Measurements from ENCODE around the gene SLC25A45.
"Not testable (repeated sequence)": the region's sequence is repeated elsewhere in the genome, so short reads cannot be mapped to it uniquely, and the experiment has no call there.

Gene SLC25A45

GRCh38 chr11:65416841-65417701 is 34.6 kb upstream of the SLC25A45 start:
- H3K9me3 Mint-ChIP-seq = no peaks in the 10 kb centered on the region
- H3K27me3 Mint-ChIP-seq = no peaks in the 10 kb centered on the region
- peak; percentile 68 for DNase-seq
- peaks cover 49% of the 10 kb centered on the region for H3K4me1 Mint-ChIP-seq (ENCODE audit: low read depth)
- peak overlapping the region; percentile 100 for H3K4me3 Mint-ChIP-seq
- H3K36me3 Mint-ChIP-seq (ENCODE audit: low read depth) = peaks cover 48% of the 10 kb centered on the region
- peak overlapping the region; percentile 100 for H3K27ac Mint-ChIP-seq

- Mint-ChIP-seq H3K27ac (peak overlapping the region; percentile 100), H3K36me3 (ENCODE audit: low read depth) (peaks cover 50% of the 10 kb centered on the region), H3K9me3 (no peaks in the 10 kb centered on the region), H3K4me3 (peak overlapping the region; percentile 100), H3K4me1 (ENCODE audit: low read depth) (peaks cover 49% of the 10 kb centered on the region), H3K27me3 (no peaks in the 10 kb centered on the region)
- peak; percentile 96 for DNase-seq
Observed at GRCh38 chr11:65416341-65416824, 33.9 kb upstream of the SLC25A45 start.

GRCh38 chr11:65415499-65416340 is 33.3 kb upstream of the SLC25A45 start:
- Mint-ChIP-seq H3K4me3 (peak overlapping the region; percentile 100), H3K36me3 (ENCODE audit: low read depth) (peaks cover 48% of the 10 kb centered on the region), H3K9me3 (no peaks in the 10 kb centered on the region), H3K27ac (peak overlapping the region; percentile 100), H3K4me1 (ENCODE audit: low read depth) (peaks cover 45% of the 10 kb centered on the region), H3K27me3 (no peaks in the 10 kb centered on the region)
- no peak for DNase-seq

DNA sequence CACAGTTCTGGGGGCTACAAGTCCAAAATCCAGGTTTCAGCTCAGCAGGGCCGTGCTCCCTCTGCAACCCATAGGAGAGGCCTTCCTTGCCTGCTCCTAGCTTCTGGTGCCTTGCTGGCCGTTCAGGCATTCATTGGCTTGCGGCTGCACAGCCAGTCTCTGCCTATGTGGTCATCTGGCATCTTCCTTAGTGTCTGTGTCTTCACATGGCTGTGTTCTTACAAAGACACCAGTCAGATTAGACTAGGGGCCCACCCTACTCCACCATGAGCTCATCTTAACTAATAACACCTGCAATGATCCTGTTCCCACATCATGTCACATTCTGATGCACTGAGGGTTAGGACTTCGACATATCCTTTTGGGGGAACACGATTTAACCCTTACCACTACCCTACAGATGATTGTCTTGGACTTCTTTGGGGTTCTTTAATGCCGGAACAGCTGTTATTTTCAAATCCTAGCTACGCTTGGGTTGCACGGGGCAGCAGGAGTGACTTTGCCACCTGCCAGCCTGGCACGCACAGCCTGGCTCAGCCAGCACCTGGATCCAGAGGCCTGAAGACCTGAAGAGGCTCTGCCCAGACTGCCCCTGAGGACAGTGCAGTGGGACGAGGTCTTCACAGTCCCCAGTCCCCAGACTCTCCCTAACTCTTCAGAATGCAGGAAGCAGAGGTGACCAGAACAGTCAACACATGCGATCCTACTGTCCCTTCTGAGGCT is 32.5 kb upstream of the SLC25A45 start:
- no peak overlapping the region for H3K27ac Mint-ChIP-seq
- no peaks in the 10 kb centered on the region for H3K27me3 Mint-ChIP-seq
- no peak for DNase-seq
- no peaks in the 10 kb centered on the region for H3K9me3 Mint-ChIP-seq
- no peak overlapping the region for H3K4me3 Mint-ChIP-seq
- H3K4me1 Mint-ChIP-seq (ENCODE audit: low read depth) = peaks cover 38% of the 10 kb centered on the region
- H3K36me3 Mint-ChIP-seq (ENCODE audit: low read depth) = peaks cover 50% of the 10 kb centered on the region

DNA sequence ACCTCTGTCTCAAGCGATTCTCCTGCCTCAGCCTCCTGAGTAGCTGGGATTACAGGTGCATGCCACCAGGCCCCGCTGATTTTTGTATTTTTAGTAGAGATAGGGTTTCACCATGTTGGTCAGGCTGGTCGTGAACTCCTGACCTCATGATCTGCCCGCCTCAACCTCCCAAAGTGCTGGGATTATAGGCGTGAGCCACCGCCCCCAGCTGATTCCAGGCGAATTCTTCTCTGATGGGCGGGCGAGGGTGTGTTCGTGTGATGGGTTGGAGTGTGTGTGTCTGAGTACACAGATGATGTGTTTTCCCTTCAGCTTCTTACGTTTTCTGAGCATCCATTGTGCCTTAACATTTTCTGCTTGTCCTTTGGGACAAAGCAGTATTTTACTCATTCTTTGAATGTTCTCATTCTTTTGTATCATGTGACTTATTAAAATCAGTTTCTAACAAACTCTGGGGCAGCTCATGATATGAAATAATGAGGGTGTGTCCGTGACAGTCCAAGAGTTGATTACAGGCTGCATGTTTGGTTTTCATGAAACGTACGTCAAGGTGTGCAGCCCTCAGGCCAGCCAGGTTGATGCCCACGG is 30.7 kb upstream of the SLC25A45 start:
- H3K9me3 Mint-ChIP-seq, H3K27me3 Mint-ChIP-seq, DNase-seq, H3K4me3 Mint-ChIP-seq, H3K27ac Mint-ChIP-seq: not testable (repeated sequence)
- Mint-ChIP-seq H3K4me1 (ENCODE audit: low read depth) (peaks cover 27% of the 10 kb centered on the region), H3K36me3 (ENCODE audit: low read depth) (peaks cover 63% of the 10 kb centered on the region)

DNA sequence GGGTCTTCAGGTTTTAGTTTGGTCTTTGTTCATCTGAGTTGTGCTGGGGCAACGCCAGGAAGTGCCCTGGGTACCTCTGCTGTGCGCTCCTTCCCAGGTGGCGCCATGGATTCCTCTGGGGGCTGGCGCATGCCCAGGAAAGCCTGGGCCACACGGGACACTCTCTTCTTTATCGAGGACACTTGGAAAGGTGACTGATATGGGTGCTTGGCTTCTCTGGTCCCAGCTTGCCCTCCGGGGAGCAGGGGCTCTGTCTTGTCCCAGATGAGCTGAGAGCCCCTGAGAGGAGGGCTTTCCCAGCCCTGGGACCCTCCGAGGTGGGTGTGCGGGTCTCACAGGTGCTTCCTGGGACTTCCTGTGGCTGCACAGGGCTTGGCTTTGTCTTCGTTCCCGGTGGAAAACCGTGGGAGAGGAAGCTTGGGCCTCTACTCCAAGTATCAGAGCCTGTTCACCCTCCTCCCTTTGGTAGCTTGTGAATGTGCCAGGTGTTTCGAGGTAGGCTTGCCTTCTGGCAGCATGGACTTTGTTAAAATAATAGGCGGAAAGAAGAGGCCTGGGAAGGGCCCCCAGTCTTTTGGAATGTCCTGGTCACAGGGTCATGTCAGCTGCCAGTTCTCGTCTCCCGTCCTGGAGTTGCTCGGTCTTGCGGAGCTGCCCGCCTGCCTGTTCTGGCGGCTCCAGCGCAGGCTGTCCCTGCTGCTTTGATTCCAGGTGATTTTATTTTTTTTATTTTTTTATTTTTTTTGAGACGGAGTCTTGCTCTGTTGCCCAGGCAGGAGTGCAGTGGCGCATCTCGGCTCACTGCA is 30.0 kb upstream of the SLC25A45 start:
- no peaks in the 10 kb centered on the region for H3K9me3 Mint-ChIP-seq
- peak overlapping the region; percentile 50 for H3K27ac Mint-ChIP-seq
- DNase-seq = no peak
- H3K36me3 Mint-ChIP-seq (ENCODE audit: low read depth) = peaks cover 67% of the 10 kb centered on the region
- H3K4me1 Mint-ChIP-seq (ENCODE audit: low read depth) = peaks cover 20% of the 10 kb centered on the region
- no peaks in the 10 kb centered on the region for H3K27me3 Mint-ChIP-seq
- H3K4me3 Mint-ChIP-seq = no peak overlapping the region

DNA sequence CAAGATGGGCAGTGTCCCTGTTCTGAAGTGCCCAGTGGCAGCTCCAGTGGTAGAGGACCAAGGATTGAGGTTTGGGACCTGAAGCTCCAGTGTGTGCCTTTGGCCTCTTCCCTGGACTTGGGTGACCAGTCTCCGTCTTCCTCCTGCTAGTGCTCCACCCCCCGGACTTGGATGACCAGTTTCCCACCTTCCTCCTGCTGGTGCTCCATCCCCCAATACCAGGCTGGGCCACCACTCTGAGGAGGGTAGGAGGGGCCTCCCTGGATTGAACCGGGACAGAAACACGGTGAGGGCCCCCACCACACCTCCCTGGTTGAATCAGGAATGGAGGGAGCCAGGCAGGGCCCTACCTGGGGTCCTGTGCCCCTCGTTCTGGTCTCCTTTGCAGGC is 29.2 kb upstream of the SLC25A45 start:
- H3K27me3 Mint-ChIP-seq = no peaks in the 10 kb centered on the region
- H3K4me1 Mint-ChIP-seq (ENCODE audit: low read depth) = peaks cover 12% of the 10 kb centered on the region
- DNase-seq = no peak
- peaks cover 66% of the 10 kb centered on the region for H3K36me3 Mint-ChIP-seq (ENCODE audit: low read depth)
- H3K27ac Mint-ChIP-seq = no peak overlapping the region
- no peak overlapping the region for H3K4me3 Mint-ChIP-seq
- H3K9me3 Mint-ChIP-seq = no peaks in the 10 kb centered on the region

DNA sequence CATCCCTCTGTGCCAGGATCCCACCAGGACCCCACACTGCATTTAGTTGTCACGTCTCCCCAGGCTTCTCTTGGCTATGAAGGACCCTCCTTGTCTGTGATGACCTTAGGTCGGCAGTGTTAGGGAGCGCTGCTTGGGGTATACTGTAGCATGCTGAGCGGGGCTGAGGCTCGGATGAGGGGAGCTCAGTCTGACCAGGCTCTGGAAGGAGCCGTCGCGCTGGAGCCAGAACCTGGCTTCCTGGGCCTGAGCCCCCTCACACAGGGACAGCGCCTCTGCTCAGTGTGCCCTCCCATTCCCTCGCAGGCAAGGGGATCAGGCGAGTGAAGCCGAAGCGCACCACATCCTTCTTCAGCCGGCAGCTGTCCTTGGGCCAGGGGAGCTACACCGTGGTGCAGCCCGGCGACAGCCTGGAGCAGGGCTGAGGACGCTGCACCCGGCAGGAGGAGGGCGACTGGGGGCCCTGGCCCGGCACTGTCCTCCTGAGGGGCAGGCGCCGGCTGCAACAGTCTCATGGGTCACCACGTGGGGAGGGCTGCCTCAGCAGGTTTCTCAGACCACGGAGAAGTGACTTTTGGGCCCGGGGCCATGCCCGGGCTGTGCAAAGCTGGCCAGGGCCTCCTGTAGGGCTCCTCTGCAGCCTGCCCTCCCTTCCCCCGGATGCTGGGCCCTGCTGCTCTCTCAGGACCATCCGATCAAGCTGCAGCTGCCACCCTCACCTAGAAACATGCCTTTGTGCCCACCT is 28.7 kb upstream of the SLC25A45 start:
- H3K27ac Mint-ChIP-seq = no peak overlapping the region
- H3K4me1 Mint-ChIP-seq (ENCODE audit: low read depth) = peaks cover 6% of the 10 kb centered on the region
- peaks cover 68% of the 10 kb centered on the region for H3K36me3 Mint-ChIP-seq (ENCODE audit: low read depth)
- no peaks in the 10 kb centered on the region for H3K27me3 Mint-ChIP-seq
- no peak for DNase-seq
- no peaks in the 10 kb centered on the region for H3K9me3 Mint-ChIP-seq
- no peak overlapping the region for H3K4me3 Mint-ChIP-seq

GRCh38 chr11:65404638-65405339 is 22.3 kb upstream of the SLC25A45 start:
- Mint-ChIP-seq H3K4me3 (no peak overlapping the region), H3K4me1 (ENCODE audit: low read depth) (peaks cover 3% of the 10 kb centered on the region), H3K27me3 (no peaks in the 10 kb centered on the region), H3K27ac (no peak overlapping the region), H3K9me3 (no peaks in the 10 kb centered on the region), H3K36me3 (ENCODE audit: low read depth) (peaks cover 82% of the 10 kb centered on the region)
- no peak for DNase-seq

GRCh38 chr11:65404210-65404609 is 21.8 kb upstream of the SLC25A45 start:
- Mint-ChIP-seq H3K4me3 (no peak overlapping the region), H3K9me3 (no peaks in the 10 kb centered on the region), H3K4me1 (ENCODE audit: low read depth) (peaks cover 3% of the 10 kb centered on the region), H3K36me3 (ENCODE audit: low read depth) (peaks cover 82% of the 10 kb centered on the region), H3K27ac (no peak overlapping the region), H3K27me3 (no peaks in the 10 kb centered on the region)
- DNase-seq = no peak

DNA sequence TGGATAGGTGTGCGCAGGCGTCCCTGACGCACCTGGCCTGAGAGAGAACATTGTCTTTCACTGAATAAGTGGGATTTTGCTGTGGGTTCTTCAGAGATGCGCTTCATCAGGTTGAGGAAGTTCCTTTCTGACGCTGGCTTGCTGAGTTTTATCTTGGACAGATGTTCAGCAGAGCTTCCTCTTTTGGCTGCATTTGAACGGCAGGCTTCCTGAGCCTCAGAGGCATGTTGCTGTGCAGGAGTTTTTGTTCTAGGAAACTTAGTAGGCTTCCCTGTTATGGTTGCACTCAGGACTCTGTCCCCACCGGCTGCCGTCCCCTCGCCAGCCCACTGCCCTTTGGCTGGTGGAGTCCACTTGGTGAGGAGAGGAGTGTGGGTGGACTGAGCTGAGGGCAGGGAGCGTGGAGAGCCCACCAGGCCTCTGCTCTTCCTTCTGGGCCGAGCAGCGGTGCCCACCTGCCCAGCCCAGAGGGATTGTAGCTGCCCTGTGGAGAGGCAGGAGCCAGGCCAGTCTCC is 21.2 kb upstream of the SLC25A45 start:
- Mint-ChIP-seq H3K27me3 (no peaks in the 10 kb centered on the region), H3K9me3 (no peaks in the 10 kb centered on the region), H3K27ac (peak overlapping the region; percentile 26), H3K36me3 (ENCODE audit: low read depth) (peaks cover 82% of the 10 kb centered on the region), H3K4me3 (no peak overlapping the region), H3K4me1 (ENCODE audit: low read depth) (peaks cover 3% of the 10 kb centered on the region)
- no peak for DNase-seq

DNA sequence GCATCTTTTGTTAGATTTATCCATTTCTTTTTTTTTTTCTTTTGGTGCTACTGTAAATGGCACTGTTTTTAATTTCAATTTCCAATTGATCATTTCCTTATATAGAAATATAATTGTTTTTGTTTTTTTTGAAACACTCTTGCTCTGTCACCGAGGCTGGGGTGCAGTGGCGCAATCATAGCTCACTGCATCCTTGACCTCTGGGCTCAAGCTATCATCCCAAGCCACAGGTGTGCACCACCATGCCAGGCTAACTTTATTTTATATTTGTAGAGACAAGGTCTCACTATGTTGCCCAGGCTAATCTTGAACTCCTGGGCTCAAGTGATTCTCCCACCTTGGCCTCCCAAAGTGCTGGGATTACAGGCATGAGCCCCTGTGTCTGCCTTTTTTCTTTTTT is 20.3 kb upstream of the SLC25A45 start:
- Mint-ChIP-seq H3K4me3 (no peak overlapping the region), H3K9me3 (no peaks in the 10 kb centered on the region), H3K27ac (no peak overlapping the region), H3K36me3 (ENCODE audit: low read depth) (peaks cover 83% of the 10 kb centered on the region), H3K4me1 (ENCODE audit: low read depth) (peaks cover 3% of the 10 kb centered on the region), H3K27me3 (no peaks in the 10 kb centered on the region)
- DNase-seq = no peak
